ENCODE results near the gene PHF3. TPM values are rescaled to one million over a fixed set of nuclear protein-coding genes. Genes with fewer than 3 reads are reported as not detected.

Gene PHF3
- total and polyA plus RNA-seq, 2 experiments from 2014 or later = 37.1 to 77.3 TPM

- peak overlapping the region; percentile 47; the same call in 1 of the 2 replicates for H3K27ac Mint-ChIP-seq
- H3K4me3 Mint-ChIP-seq = no peak overlapping the region
- peaks cover 76% of the 10 kb centered on the region for H3K79me2 ChIP-seq (replicated peaks; ENCODE audit: insufficient read depth)
- no peaks in the 10 kb centered on the region for H3K27me3 Mint-ChIP-seq (ENCODE audit: insufficient read depth, low read depth, poor library complexity)
- H3K4me2 ChIP-seq = no peak overlapping the region
- peaks cover 10% of the 10 kb centered on the region; the same call in 1 of the 2 replicates for H3K36me3 ChIP-seq (ENCODE audit: insufficient read depth)
- H3K4me1 Mint-ChIP-seq = peaks cover 18% of the 10 kb centered on the region; the same call in 2 of the 3 replicates
- H3K4me1 ChIP-seq (ENCODE audit: insufficient read depth) = peaks cover 7% of the 10 kb centered on the region
- H3K27ac ChIP-seq (ENCODE audit: low read depth) = no peak overlapping the region
- no peak for TF ChIP-seq NANOG (IDR thresholded peaks at IDR 0.05; ENCODE audit: borderline replicate concordance)
- no peak for TF ChIP-seq EZH2 (IDR thresholded peaks at IDR 0.05; ENCODE audit: low read depth, unreplicated experiment)
- no peak for TF ChIP-seq ZNF114 (CRISPR knock-in tag; IDR thresholded peaks at IDR 0.05)
- TF ChIP-seq ETS1 (IDR thresholded peaks at IDR 0.05) = no peak
- TF ChIP-seq CREB1 (CRISPR knock-in tag; IDR thresholded peaks at IDR 0.05; ENCODE audit: low read depth) = no peak
- TF ChIP-seq POLR2AphosphoS5 (IDR thresholded peaks at IDR 0.05; ENCODE audit: low read depth) = no peak
- TF ChIP-seq EZH2phosphoT487 (IDR thresholded peaks at IDR 0.05; ENCODE audit: unreplicated experiment) = no peak
- peaks cover 3% of the 10 kb centered on the region; the same call in 1 of the 2 replicates for H4K20me1 ChIP-seq (replicated peaks; ENCODE audit: insufficient read depth)
- H2AFZ ChIP-seq = no peak overlapping the region
- H3K36me3 Mint-ChIP-seq (ENCODE audit: low read depth) = peaks cover 54% of the 10 kb centered on the region
- no peaks in the 10 kb centered on the region for H3K27me3 ChIP-seq (ENCODE audit: insufficient read depth)
- H3K4me3 ChIP-seq = no peak overlapping the region
- DNase-seq (ENCODE audit: low spot score) (no peak), ATAC-seq (no peak)
- H3K9me3 Mint-ChIP-seq = peaks cover 11% of the 10 kb centered on the region; the same call in 2 of the 3 replicates
- no peaks in the 10 kb centered on the region for H3F3A ChIP-seq (replicated peaks; ENCODE audit: low read depth)
- H3K9me2 ChIP-seq (ENCODE audit: insufficient read depth) = no peaks in the 10 kb centered on the region
Observed at GRCh38 chr6:63683071-63683603, 47.5 kb downstream of the PHF3 start.

DNA sequence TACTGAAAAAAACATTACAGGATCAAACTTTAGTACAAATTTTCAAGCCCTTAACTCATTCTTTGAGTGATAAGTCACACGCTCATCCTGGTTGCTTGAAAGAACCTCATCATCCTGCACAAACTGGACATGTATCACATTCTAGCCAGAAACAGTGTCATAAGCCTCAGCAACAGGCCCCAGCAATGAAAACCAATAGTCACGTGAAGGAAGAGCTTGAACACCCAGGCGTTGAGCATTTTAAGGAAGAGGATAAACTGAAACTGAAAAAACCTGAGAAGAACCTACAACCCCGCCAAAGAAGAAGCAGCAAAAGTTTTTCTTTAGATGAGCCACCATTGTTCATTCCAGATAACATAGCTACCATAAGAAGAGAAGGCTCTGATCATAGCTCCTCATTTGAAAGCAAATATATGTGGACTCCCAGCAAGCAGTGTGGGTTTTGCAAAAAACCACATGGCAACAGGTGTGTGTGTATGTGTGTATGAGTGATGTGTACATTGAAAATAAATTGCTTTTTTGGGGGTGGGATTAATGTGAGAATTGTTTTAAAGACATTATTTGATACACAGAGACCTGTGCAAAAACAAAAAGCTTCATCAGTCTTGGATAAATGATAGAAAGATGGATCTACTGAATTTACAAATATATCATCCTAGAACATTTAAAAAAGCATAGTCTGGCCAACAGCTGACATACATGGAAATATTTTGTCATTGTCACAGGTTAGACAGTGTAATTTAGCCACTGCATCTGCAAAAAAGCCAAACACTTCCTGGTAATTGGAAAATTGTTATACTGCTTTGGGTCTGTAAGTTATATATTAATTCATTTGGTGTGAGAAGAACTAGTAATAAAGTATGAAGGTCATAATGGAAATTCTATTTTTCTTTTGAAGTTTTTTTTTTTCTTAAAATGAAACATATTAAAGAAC is 50.1 kb downstream of the PHF3 start:
- H3F3A ChIP-seq (replicated peaks; ENCODE audit: low read depth) = no peaks in the 10 kb centered on the region

More for the DNA sequence above, 50.1 kb downstream of the PHF3 start:
- H3K27ac ChIP-seq (ENCODE audit: low read depth) = no peak overlapping the region
- no peak overlapping the region for H3K4me2 ChIP-seq
- ATAC-seq (no peak), DNase-seq (ENCODE audit: low spot score) (no peak)
- H3K4me3 ChIP-seq = no peak overlapping the region
- no peaks in the 10 kb centered on the region for H3K4me1 ChIP-seq (ENCODE audit: insufficient read depth)
- H3K27me3 ChIP-seq (ENCODE audit: insufficient read depth) = no peaks in the 10 kb centered on the region
- no peak overlapping the region for H2AFZ ChIP-seq
- H3K4me3 Mint-ChIP-seq = no peak overlapping the region
- H4K20me1 ChIP-seq (replicated peaks; ENCODE audit: insufficient read depth) = peaks cover under 1% of the 10 kb centered on the region; the same call in 1 of the 2 replicates
- H3K36me3 Mint-ChIP-seq (ENCODE audit: low read depth) = peaks cover 52% of the 10 kb centered on the region
- H3K79me2 ChIP-seq (replicated peaks; ENCODE audit: insufficient read depth) = peaks cover 70% of the 10 kb centered on the region
- H3K27ac Mint-ChIP-seq = no peak overlapping the region
- H3K9me3 Mint-ChIP-seq = peaks cover 16% of the 10 kb centered on the region; the same call in 2 of the 3 replicates
- H3K9me2 ChIP-seq (ENCODE audit: insufficient read depth) = no peaks in the 10 kb centered on the region
- H3K4me1 Mint-ChIP-seq = peaks cover 7% of the 10 kb centered on the region
- peaks cover 5% of the 10 kb centered on the region for H3K27me3 Mint-ChIP-seq (ENCODE audit: insufficient read depth, low read depth, poor library complexity)
- no peak for TF ChIP-seq JUNB (IDR thresholded peaks at IDR 0.05; ENCODE audit: unreplicated experiment)
- TF ChIP-seq CREB1 (CRISPR knock-in tag; IDR thresholded peaks at IDR 0.05; ENCODE audit: low read depth) = no peak
- TF ChIP-seq EZH2 (IDR thresholded peaks at IDR 0.05; ENCODE audit: low read depth, unreplicated experiment) = no peak
- peaks cover 10% of the 10 kb centered on the region; the same call in 1 of the 2 replicates for H3K36me3 ChIP-seq (ENCODE audit: insufficient read depth)
